Spleen (tissue), 7 donors: ENCODE results near the gene RFTN1.

Experiments
- POLR2A ChIP-seq, 3 donors: fragments of 450-650 bp; IDR thresholded peaks; one replicate each; pipeline ENCODE4 v1.5.1; 2017; ENCODE audit warnings: antibody characterized with exemption in 3 of 3, mild to moderate bottlenecking in 1 of 3
- TF ChIP-seq, protein P1 (sequence below), 11 experiments: fragments of 200-600 bp in 7 of 11; fragments of 450-650 bp in 4 of 11; sonication (generic) in 4 of 11; IDR thresholded peaks in 8 of 11; conservative IDR thresholded peaks in 3 of 11; 1 replicate in 7 of 11; 2 replicates in 4 of 11; pipeline versions ENCODE4 v1.4.0 to v1.8.0; 2016 to 2021; ENCODE audit warnings: antibody characterized with exemption in 11 of 11, inconsistent platforms in 4 of 11, mild to moderate bottlenecking in 1 of 11
- donor health status: DM: no; HTN: no; CAD: no; lungs with moderate emphysema.
- donor health status: DM: no; HTN: no; CAD: no.
- donor health status: DM: no; HTN: no; CAD: no.

DNA sequence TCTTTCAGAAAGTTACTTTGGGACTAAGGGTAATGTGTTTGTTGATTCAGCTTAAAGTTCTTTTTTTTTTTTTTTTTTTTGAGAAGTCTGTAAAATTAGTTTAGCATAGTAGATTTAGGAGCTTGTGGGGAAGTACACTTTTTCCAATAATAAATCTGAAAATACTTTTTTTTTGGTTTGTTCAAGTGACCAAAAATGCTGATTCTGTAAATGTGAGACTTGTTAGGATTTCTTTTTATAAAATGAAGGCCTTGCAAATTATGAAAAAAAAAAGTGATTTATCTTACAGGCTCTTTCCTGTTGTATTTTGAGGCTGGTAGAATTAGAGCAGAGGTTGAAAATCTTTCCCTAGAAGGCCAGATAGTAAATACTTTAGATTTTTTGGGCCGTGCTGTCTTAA is 240.9 kb downstream of the RFTN1 start:
- TF ChIP-seq POLR2A (IDR thresholded peaks at IDR 0.05) = no peak
- TF ChIP-seq, protein P1, sequence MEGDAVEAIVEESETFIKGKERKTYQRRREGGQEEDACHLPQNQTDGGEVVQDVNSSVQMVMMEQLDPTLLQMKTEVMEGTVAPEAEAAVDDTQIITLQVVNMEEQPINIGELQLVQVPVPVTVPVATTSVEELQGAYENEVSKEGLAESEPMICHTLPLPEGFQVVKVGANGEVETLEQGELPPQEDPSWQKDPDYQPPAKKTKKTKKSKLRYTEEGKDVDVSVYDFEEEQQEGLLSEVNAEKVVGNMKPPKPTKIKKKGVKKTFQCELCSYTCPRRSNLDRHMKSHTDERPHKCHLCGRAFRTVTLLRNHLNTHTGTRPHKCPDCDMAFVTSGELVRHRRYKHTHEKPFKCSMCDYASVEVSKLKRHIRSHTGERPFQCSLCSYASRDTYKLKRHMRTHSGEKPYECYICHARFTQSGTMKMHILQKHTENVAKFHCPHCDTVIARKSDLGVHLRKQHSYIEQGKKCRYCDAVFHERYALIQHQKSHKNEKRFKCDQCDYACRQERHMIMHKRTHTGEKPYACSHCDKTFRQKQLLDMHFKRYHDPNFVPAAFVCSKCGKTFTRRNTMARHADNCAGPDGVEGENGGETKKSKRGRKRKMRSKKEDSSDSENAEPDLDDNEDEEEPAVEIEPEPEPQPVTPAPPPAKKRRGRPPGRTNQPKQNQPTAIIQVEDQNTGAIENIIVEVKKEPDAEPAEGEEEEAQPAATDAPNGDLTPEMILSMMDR (IDR thresholded peaks at IDR 0.05 in 8 of 11, conservative IDR thresholded peaks at IDR 0.05 in 3 of 11) = no peak
